HCT116 (cell line): ENCODE results near the gene LMTK3.

Experiments used
- EGR1 ChIP-seq: IDR thresholded peaks from 2 replicates; pipeline ENCODE4 v1.6.1; 2012; ENCODE audit warnings: low read depth
- EZH2 ChIP-seq: fragments of 200-600 bp; sonication (generic); IDR thresholded peaks from 2 replicates; pipeline ENCODE4 v1.6.1; 2017; ENCODE audit warnings: antibody characterized with exemption, mixed run types
- EZH2phosphoT487 ChIP-seq: fragments of 200-600 bp; IDR thresholded peaks from 2 replicates; pipeline ENCODE4 v1.6.1; 2018; ENCODE audit warnings: antibody characterized with exemption, borderline replicate concordance
- JUND ChIP-seq: IDR thresholded peaks from 2 replicates; pipeline ENCODE4 v1.6.1; 2012
- POLR2A ChIP-seq: IDR thresholded peaks from 2 replicates; pipeline ENCODE4 v1.7.0; 2011; ENCODE audit warnings: borderline replicate concordance; ENCODE audit not compliant: insufficient read depth, insufficient read length; ENCODE audit errors: extremely low read depth
- POLR2AphosphoS5 ChIP-seq: IDR thresholded peaks from 2 replicates; pipeline ENCODE4 v1.6.1; 2011; ENCODE audit warnings: mild to moderate bottlenecking, low read depth, low read length, moderate library complexity
- SP1 ChIP-seq: IDR thresholded peaks from 2 replicates; pipeline ENCODE4 v1.6.1; 2012; ENCODE audit warnings: low read depth
- TCF7L2 ChIP-seq: IDR thresholded peaks from 2 replicates; pipeline ENCODE4 v1.7.0; 2011; ENCODE audit warnings: borderline replicate concordance, inconsistent platforms; ENCODE audit not compliant: insufficient read depth, insufficient read length; ENCODE audit errors: extremely low read depth
- TF ChIP-seq, protein P1 (sequence below), 3 experiments: fragments of 200-600 bp in 1 of 3; sonication (generic) in 1 of 3; IDR thresholded peaks in 2 of 3; conservative IDR thresholded peaks in 1 of 3; 2 replicates each; pipeline ENCODE4 v1.5.1; 2012 to 2017; ENCODE audit warnings: low read depth in 2 of 3, low read length in 2 of 3, antibody characterized with exemption in 1 of 3, borderline replicate concordance in 1 of 3, control low read depth in 1 of 3, mild to moderate bottlenecking in 1 of 3, mixed read lengths in 1 of 3, mixed run types in 1 of 3, moderate library complexity in 1 of 3; ENCODE audit not compliant: insufficient read depth in 1 of 3

DNA sequence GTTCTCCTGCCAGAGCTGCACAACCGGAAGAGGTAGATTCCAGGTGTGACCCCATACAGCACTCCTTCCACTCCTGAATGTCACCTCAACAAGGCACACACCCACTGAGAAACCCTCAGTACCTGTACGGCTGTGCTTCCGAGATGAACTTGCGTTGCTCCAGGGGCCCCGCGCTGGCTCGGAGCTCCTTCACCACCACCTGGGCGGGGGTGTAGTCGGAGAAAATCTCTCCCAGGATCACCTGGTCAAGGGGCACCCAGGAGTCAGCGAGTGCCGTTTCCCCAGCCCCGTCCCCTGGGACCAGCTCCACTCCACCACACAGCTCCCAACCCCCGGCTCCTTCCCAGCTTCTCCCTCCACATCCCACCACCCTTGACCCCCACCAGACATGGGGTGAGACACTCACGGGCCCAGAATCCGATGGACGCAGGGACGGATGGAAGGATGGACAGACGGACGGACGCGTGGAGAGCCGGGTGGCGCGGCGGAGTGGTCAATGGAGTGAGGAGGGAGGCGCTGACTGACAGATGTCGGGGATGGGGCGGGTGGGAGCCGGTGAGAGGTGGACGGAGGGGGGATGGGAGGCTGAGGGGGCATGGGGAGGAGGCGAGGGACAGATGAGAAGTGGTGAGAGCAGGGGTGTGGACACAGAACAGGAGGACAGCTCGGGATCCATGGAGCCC is 2.8 kb downstream of the LMTK3 start:
- TF ChIP-seq SP1 = no peak
- TF ChIP-seq, protein P1, sequence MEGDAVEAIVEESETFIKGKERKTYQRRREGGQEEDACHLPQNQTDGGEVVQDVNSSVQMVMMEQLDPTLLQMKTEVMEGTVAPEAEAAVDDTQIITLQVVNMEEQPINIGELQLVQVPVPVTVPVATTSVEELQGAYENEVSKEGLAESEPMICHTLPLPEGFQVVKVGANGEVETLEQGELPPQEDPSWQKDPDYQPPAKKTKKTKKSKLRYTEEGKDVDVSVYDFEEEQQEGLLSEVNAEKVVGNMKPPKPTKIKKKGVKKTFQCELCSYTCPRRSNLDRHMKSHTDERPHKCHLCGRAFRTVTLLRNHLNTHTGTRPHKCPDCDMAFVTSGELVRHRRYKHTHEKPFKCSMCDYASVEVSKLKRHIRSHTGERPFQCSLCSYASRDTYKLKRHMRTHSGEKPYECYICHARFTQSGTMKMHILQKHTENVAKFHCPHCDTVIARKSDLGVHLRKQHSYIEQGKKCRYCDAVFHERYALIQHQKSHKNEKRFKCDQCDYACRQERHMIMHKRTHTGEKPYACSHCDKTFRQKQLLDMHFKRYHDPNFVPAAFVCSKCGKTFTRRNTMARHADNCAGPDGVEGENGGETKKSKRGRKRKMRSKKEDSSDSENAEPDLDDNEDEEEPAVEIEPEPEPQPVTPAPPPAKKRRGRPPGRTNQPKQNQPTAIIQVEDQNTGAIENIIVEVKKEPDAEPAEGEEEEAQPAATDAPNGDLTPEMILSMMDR (IDR thresholded peaks at IDR 0.05 in 2 of 3, conservative IDR thresholded peaks at IDR 0.05 in 1 of 3; ENCODE audit: borderline replicate concordance in 1 of 3, insufficient read depth in 1 of 3, low read depth in 2 of 3, low read length in 2 of 3) = no peak
- no peak for TF ChIP-seq EGR1
- TF ChIP-seq POLR2A = no peak
- no peak for TF ChIP-seq TCF7L2
- TF ChIP-seq EZH2 = no peak
- TF ChIP-seq JUND = no peak
- no peak for TF ChIP-seq EZH2phosphoT487
- no peak for TF ChIP-seq POLR2AphosphoS5
